Tibial artery (tissue), 4 donors: ENCODE results near the gene RAB11FIP3.

Source experiments
- DNase-seq, 2 donors: peaks; one replicate each; pipeline ENCODE4 v3.0.0-alpha.2; 2019
- H3K27ac ChIP-seq, 2 donors: fragments of 200-600 bp; sonication (generic) in 1 of 2; 1 replicate in 1 of 2; 2 replicates in 1 of 2; pipeline ENCODE4 v1.5.1; 2018 to 2019; ENCODE audit warnings: mild to moderate bottlenecking in 1 of 2
- H3K27me3 ChIP-seq, 2 donors: fragments of 200-600 bp; sonication (generic) in 1 of 2; one replicate each; pipeline versions ENCODE4 v1.5.1 to v1.6.0; 2016 to 2019
- H3K36me3 ChIP-seq, 3 donors: fragments of 200-600 bp; sonication (generic) in 2 of 3; one replicate each; pipeline ENCODE4 v1.5.1; 2016 to 2019; ENCODE audit warnings: mild to moderate bottlenecking in 2 of 3
- H3K4me1 ChIP-seq, 4 donors: fragments of 200-600 bp; sonication (generic) in 2 of 4; 1 replicate in 3 of 4; 2 replicates in 1 of 4; pipeline ENCODE4 v1.5.1; 2016 to 2019
- H3K4me3 ChIP-seq, 2 donors: fragments of 200-600 bp; sonication (generic) in 1 of 2; 1 replicate in 1 of 2; 2 replicates in 1 of 2; pipeline ENCODE4 v1.5.1; 2018 to 2019; ENCODE audit warnings: mild to moderate bottlenecking in 2 of 2
- H3K9me3 ChIP-seq, 3 donors: fragments of 200-600 bp; sonication (generic) in 1 of 3; one replicate each; pipeline ENCODE4 v1.5.1; 2016 to 2019
- intact Hi-C: fragments of 100-400 bp; cut with DNase I; formaldehyde crosslinking; loops from one replicate; pipeline ENCODE4 v1.15.0; 2023; ENCODE audit warnings: low total_unique reads
- TF ChIP-seq, protein P1 (sequence below), 2 experiments: fragments of 200-600 bp in 1 of 2; fragments of 450-650 bp in 1 of 2; IDR thresholded peaks; one replicate each; pipeline ENCODE4 v1.5.1; 2017 to 2019; ENCODE audit warnings: antibody characterized with exemption in 2 of 2, mild to moderate bottlenecking in 1 of 2, moderate library complexity in 1 of 2

RAB11FIP3 gene

DNA sequence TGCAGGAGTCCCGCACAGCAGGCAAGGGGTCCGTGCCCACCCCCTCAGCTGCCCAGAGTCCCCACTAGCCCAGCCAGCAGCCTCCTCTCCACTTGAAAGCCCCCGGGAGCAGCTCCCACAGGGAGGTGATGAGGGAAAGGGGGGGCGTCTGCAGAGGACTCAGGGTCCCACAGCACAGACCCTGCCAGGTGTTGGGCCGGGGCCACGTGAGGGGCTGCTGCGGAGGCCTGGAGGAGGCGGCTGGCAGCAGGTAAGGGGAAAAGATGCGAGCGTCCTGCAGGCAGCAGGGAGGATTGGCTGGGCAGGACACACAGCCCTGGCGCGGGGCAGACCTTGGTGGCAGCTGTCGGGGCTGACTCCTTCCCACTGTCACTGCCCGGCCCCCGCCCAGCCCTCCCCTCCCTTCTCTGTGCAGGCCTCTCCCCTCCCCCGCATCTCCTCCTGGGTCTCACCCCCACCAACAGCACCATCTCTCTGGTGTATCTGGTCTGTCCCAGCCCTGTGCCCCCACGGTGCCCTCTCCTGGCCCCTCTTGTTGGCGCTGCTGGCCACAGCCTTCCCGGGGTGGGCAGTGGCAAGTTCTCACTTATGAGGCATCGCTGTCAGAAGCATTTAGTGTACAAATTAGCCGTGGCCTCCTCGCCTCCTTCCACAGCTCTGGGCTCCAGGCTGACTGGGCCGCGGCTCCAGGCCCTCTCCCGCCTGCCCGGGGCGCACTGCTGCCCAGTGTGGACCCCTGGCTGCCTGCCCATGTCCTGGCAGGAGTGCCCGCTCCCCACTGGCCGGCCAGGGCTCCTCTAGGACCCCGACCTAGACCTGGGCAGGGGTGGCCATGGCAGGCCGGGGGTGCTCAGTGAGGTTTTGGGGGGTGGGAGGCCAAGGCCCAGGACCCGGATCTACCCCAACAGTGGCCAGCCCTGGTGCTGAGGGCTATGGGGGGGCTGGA lies 130.4 kb downstream of the RAB11FIP3 start:
- DNase-seq: no peak
- H3K4me3 ChIP-seq: no peak overlapping the region
- intact Hi-C loops: no loop called here
- no peak overlapping the region for H3K27ac ChIP-seq
- TF ChIP-seq, protein P1, sequence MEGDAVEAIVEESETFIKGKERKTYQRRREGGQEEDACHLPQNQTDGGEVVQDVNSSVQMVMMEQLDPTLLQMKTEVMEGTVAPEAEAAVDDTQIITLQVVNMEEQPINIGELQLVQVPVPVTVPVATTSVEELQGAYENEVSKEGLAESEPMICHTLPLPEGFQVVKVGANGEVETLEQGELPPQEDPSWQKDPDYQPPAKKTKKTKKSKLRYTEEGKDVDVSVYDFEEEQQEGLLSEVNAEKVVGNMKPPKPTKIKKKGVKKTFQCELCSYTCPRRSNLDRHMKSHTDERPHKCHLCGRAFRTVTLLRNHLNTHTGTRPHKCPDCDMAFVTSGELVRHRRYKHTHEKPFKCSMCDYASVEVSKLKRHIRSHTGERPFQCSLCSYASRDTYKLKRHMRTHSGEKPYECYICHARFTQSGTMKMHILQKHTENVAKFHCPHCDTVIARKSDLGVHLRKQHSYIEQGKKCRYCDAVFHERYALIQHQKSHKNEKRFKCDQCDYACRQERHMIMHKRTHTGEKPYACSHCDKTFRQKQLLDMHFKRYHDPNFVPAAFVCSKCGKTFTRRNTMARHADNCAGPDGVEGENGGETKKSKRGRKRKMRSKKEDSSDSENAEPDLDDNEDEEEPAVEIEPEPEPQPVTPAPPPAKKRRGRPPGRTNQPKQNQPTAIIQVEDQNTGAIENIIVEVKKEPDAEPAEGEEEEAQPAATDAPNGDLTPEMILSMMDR (IDR thresholded peaks at IDR 0.05): no peak
- H3K9me3 ChIP-seq: no peaks in the 10 kb centered on the region
- peaks cover 13 to 33% (median 25%) of the 10 kb centered on the region in 3 donors for H3K36me3 ChIP-seq
- peaks cover 0 to 40% of the 10 kb centered on the region in 2 donors for H3K27me3 ChIP-seq
- H3K4me1 ChIP-seq: peaks cover 0 to 16% (median 9%) of the 10 kb centered on the region in 4 donors

DNA sequence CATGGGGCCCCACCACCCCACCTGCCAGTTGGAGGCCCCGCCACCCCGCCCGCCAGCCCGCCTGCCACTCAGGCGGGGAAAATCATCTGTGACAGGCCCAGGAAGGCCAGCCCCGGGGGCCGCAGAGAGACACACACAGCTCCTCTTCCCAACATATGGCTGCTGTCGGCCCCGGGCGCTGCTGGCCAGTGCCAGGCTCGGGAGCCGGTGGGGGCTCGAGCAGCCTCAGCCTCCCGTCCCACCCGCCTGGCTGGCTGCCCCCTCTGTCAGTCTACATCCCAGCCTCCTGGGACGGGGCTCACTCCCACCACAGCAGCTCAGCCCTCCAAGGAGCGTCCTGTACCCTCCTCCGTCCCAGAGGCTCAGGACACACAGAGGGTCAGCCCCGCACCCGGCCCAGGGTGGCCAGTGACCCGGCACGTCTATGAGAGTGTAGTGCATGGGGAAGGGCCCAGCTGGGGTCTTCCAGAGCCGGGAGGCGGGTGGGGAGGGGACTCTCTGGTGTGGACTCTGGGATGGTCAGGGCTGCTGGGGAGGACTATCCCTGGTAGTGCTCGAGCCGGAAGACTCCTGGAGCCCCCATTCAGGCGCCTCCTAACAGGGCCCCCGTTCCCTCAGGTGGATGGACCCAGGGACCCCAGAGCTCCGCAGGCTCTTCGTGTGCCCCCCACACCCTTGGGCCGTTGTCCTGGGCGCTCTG lies 131.2 kb downstream of the RAB11FIP3 start:
- Histone ChIP-seq H3K36me3 (peaks cover 8 to 26% (median 20%) of the 10 kb centered on the region in 3 donors), H3K9me3 (no peaks in the 10 kb centered on the region), H3K4me3 (no peak overlapping the region), H3K4me1 (peaks cover 0 to 18% (median 9%) of the 10 kb centered on the region in 4 donors), H3K27ac (no peak overlapping the region), H3K27me3 (peaks cover 0 to 48% of the 10 kb centered on the region in 2 donors)
- intact Hi-C loops: no loop called here
- TF ChIP-seq, protein P1 (IDR thresholded peaks at IDR 0.05): no peak
- no peak for DNase-seq

DNA sequence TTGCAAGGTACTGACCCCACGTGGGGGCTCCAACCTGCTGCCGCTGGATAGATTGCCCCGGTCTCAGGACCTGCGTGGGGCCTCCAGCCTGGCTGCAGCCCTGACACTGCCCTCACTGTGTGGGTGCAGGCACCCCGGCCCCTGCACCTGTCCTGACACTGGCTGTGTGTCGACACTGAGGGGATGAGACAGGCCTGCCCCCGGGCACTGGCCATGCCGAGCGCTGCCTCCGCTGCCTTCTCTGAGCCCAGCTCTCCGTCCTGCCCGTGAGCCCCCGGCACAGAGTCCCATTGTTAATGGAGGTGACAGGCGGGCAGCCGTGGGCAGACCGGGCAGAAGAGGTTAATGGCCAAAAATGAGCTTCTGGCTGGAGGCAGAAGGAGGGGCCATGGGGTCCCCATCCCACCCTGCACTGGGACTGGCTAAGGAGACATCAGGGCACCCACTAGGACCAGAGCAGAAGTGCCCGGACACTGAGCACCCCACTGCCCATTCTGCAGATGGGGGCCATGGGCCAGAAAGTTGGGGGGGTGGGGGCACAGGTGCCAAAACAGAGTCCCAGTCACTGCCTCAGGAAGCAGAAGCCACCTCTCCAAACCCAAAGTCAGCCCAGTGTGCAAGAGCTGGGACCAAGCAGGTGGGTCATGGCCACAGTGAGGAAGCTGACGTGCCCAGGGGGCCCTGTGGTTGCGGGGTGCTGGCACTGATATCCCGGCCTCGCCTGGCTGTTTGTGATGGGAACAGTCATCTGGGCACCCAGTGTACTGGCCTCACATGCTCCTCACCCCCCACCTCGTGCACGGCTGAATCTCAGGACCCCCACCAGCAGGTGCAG lies 132.2 kb downstream of the RAB11FIP3 start:
- H3K4me3 ChIP-seq: no peak overlapping the region
- DNase-seq: no peak
- no peak overlapping the region for H3K27ac ChIP-seq
- intact Hi-C loops: no loop called here
- no peaks in the 10 kb centered on the region for H3K9me3 ChIP-seq
- TF ChIP-seq, protein P1 (IDR thresholded peaks at IDR 0.05): no peak
- peaks cover 0 to 15% (median 9%) of the 10 kb centered on the region in 3 donors for H3K36me3 ChIP-seq
- H3K4me1 ChIP-seq: peaks cover 0 to 18% (median 9%) of the 10 kb centered on the region in 4 donors
- peaks cover 0 to 56% of the 10 kb centered on the region in 2 donors for H3K27me3 ChIP-seq

- H3K27me3 ChIP-seq: peaks cover 0 to 61% of the 10 kb centered on the region in 2 donors
- H3K4me1 ChIP-seq: peaks cover 0 to 18% (median 9%) of the 10 kb centered on the region in 4 donors
- peaks cover 0 to 7% (median 3%) of the 10 kb centered on the region in 3 donors for H3K36me3 ChIP-seq
- H3K27ac ChIP-seq: no peak overlapping the region
- H3K4me3 ChIP-seq: no peak overlapping the region
- TF ChIP-seq, protein P1 (IDR thresholded peaks at IDR 0.05): no peak
- DNase-seq: no peak
- no peaks in the 10 kb centered on the region for H3K9me3 ChIP-seq
- intact Hi-C loops: no loop called here
These were observed 133.0 kb downstream of the RAB11FIP3 start for GRCh38 chr16:558298-559020.
